Bronchial epithelial cell (primary cell): ENCODE measurements around the gene LIX1L. TPM values are rescaled to one million over a fixed set of nuclear protein-coding genes. Genes with fewer than 3 reads are reported as not detected.

Experiments used
- DNase-seq: peaks from one replicate; pipeline ENCODE4 v3.0.0-alpha.2; 2010; ENCODE audit warnings: low read depth
- FAIRE-seq: peaks from 2 replicates; lab custom pipeline; 2011; peaks lifted over from hg19 to GRCh38; lab: Jason Lieb, UNC
- H3K27me3 ChIP-seq: 2 replicates; pipeline ENCODE4 v1.5.1; 2011; ENCODE audit warnings: low read length; ENCODE audit not compliant: control insufficient read depth, insufficient read depth
- H3K36me3 ChIP-seq: 2 replicates; pipeline ENCODE4 v1.5.1; 2011; ENCODE audit warnings: low read length; ENCODE audit not compliant: control insufficient read depth, insufficient read depth
- H3K4me3 ChIP-seq: 2 replicates; pipeline ENCODE4 v1.5.1; 2011; ENCODE audit warnings: mild to moderate bottlenecking, low read depth, low read length, control low read depth
- CTCF ChIP-seq: IDR thresholded peaks from 2 replicates; pipeline ENCODE4 v1.5.1; 2011; ENCODE audit warnings: mild to moderate bottlenecking, moderate library complexity, low read length, control low read depth, inconsistent platforms; ENCODE audit not compliant: insufficient read depth, severe bottlenecking
- total RNA-seq: library from RNA; depleted of rRNA; stranded (reverse); fragments of >200 nt; gene quantifications from 2 replicates; pipeline ENCODE4 v1.2.1, GENCODE V29; 2014

The LIX1L gene
- total RNA-seq, 1 donor from 2014 or later: 3.4 TPM

GRCh38 chr1:145952903-145953302, 4.9 kb downstream of the LIX1L start:
- no peaks in the 10 kb centered on the region for H3K27me3 ChIP-seq
- DNase-seq: no peak
- H3K36me3 ChIP-seq: no peaks in the 10 kb centered on the region
- H3K4me3 ChIP-seq: no peak overlapping the region
- FAIRE-seq: no peak
- TF ChIP-seq CTCF: no peak

- DNase-seq: no peak
- TF ChIP-seq CTCF: no peak
- H3K36me3 ChIP-seq: no peaks in the 10 kb centered on the region
- H3K4me3 ChIP-seq: no peak overlapping the region
- FAIRE-seq: no peak
- no peaks in the 10 kb centered on the region for H3K27me3 ChIP-seq
These were observed 6.3 kb downstream of the LIX1L start for GRCh38 chr1:145951526-145951925.

GRCh38 chr1:145949219-145949618, 8.6 kb downstream of the LIX1L start:
- no peak for DNase-seq
- FAIRE-seq: no peak
- Histone ChIP-seq H3K27me3 (no peaks in the 10 kb centered on the region), H3K4me3 (no peak overlapping the region), H3K36me3 (no peaks in the 10 kb centered on the region)
- no peak for TF ChIP-seq CTCF

- H3K27me3 ChIP-seq: no peaks in the 10 kb centered on the region
- DNase-seq (no peak), FAIRE-seq (no peak)
- H3K4me3 ChIP-seq: no peak overlapping the region
- no peak for TF ChIP-seq CTCF
- no peaks in the 10 kb centered on the region for H3K36me3 ChIP-seq
These were observed 10.3 kb downstream of the LIX1L start for GRCh38 chr1:145947551-145947950.

GRCh38 chr1:145946477-145946986, 11.3 kb downstream of the LIX1L start:
- no peak overlapping the region for H3K4me3 ChIP-seq
- FAIRE-seq: no peak
- H3K27me3 ChIP-seq: no peaks in the 10 kb centered on the region
- DNase-seq: no peak
- no peaks in the 10 kb centered on the region for H3K36me3 ChIP-seq
- no peak for TF ChIP-seq CTCF

GRCh38 chr1:145944532-145944931, 13.3 kb downstream of the LIX1L start:
- H3K36me3 ChIP-seq: no peaks in the 10 kb centered on the region
- DNase-seq (no peak), FAIRE-seq (no peak)
- H3K27me3 ChIP-seq: no peaks in the 10 kb centered on the region
- H3K4me3 ChIP-seq: no peak overlapping the region
- TF ChIP-seq CTCF: no peak
